Osteoblast (primary cell): ENCODE results near the gene SLC24A4. TPM values are rescaled to one million over a fixed set of nuclear protein-coding genes. Genes with fewer than 3 reads are reported as not detected.

Experiments used
- DNase-seq: peaks from one replicate; pipeline ENCODE4 v3.0.0; 2011; ENCODE audit warnings: low spot score, mixed read lengths; ENCODE audit not compliant: insufficient read length; ENCODE audit errors: missing footprints
- H2AFZ ChIP-seq: 2 replicates; pipeline ENCODE4 v1.6.0; 2011; ENCODE audit warnings: mild to moderate bottlenecking, low read length
- H3K27ac ChIP-seq: 2 replicates; pipeline ENCODE4 v1.5.1; 2011; ENCODE audit warnings: mild to moderate bottlenecking, low read depth, low read length, moderate library complexity
- H3K27me3 ChIP-seq: 2 replicates; pipeline ENCODE4 v1.6.0; 2012; ENCODE audit warnings: mild to moderate bottlenecking, control low read depth, inconsistent platforms, low read length, moderate library complexity; ENCODE audit not compliant: insufficient read depth
- H3K36me3 ChIP-seq: 2 replicates; pipeline ENCODE4 v1.5.1; 2011; ENCODE audit warnings: mild to moderate bottlenecking, low read length, control low read depth, moderate library complexity; ENCODE audit not compliant: insufficient read depth
- H3K4me1 ChIP-seq: 2 replicates; pipeline ENCODE4 v1.5.1; 2011; ENCODE audit warnings: mild to moderate bottlenecking, low read length, control low read depth, moderate library complexity; ENCODE audit not compliant: insufficient read depth
- H3K4me2 ChIP-seq: 2 replicates; pipeline ENCODE4 v1.6.0; 2011; ENCODE audit warnings: mild to moderate bottlenecking, low read length; ENCODE audit not compliant: insufficient read depth
- H3K4me3 ChIP-seq: fragments of 200-600 bp; sonication (generic); 3 replicates; pipeline ENCODE4 v1.5.1; 2012; ENCODE audit warnings: mild to moderate bottlenecking, low read length, inconsistent platforms; ENCODE audit not compliant: insufficient read depth
- H3K79me2 ChIP-seq: 2 replicates; pipeline ENCODE4 v1.6.0; 2012; ENCODE audit warnings: mild to moderate bottlenecking, low read length, control low read depth, inconsistent platforms; ENCODE audit not compliant: insufficient read depth
- H3K9me3 ChIP-seq: 2 replicates; pipeline ENCODE4 v1.5.1; 2011; ENCODE audit warnings: low read depth, low read length, control low read depth
- H4K20me1 ChIP-seq: 2 replicates; pipeline ENCODE4 v1.6.0; 2012; ENCODE audit warnings: mild to moderate bottlenecking, low read length, control low read depth; ENCODE audit not compliant: insufficient read depth
- total RNA-seq: library from RNA; depleted of rRNA; stranded (reverse); fragments of >200 nt; gene quantifications from 2 replicates; pipeline ENCODE4 v1.2.3, GENCODE V29; 2012
- TF ChIP-seq, protein P1 (sequence below): IDR thresholded peaks from 2 replicates; pipeline ENCODE4 v1.5.1; 2011; ENCODE audit warnings: mild to moderate bottlenecking, low read depth, low read length, moderate library complexity; ENCODE audit errors: extremely low read depth

SLC24A4 gene
- total RNA-seq, 1 donor, result under 0.01 TPM

DNA sequence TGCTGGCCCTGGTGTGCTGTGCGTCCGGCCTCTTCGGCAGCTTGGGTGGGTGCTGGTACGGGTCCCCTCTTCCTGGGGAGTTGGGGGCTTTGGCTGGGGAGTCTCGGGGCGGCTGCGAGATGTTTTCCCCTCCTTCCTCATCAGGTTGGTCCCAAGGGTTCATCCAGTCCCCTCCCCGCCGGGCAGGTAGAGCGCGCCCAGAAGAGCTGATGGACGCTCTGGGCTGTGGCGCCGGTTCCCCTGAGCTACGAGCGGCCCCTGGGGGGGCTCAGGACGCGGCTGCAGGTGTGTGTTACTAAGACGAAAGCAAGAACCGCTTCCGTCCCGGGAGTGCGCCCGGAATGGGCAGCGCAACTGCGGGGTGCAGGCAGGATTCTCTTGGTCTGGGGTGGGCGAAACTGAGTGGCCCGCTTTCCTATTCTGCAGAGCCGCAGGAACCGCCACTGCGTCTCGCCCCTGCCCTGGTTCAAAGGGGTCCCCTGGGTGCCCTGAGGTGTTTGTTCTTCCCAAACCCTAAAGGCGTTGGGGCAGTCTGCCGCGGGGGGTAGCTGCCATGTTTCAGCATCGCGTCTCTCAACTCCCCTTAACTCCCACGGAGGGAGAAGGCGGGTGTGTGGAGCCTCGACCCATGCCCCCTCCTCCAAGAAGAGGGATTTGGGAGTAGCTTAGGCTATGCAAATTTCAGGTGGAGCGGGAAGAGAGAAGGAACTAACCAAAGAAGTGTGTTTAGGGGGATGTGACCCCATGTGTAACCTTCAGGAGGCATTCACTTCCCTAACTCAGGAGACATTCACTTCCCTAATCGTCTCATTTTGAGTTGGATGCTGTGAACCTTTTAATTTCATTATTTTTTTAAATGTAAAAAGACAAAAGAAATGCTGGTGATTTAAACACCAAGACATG is 1.2 kb downstream of the SLC24A4 start:
- H3K4me3 ChIP-seq, result no peak overlapping the region
- H2AFZ ChIP-seq, result no peak overlapping the region
- no peaks in the 10 kb centered on the region for H4K20me1 ChIP-seq
- DNase-seq, result no peak
- no peaks in the 10 kb centered on the region for H3K4me1 ChIP-seq
- H3K36me3 ChIP-seq, result no peaks in the 10 kb centered on the region
- H3K27ac ChIP-seq, result no peak overlapping the region
- H3K9me3 ChIP-seq, result no peaks in the 10 kb centered on the region
- TF ChIP-seq, protein P1, sequence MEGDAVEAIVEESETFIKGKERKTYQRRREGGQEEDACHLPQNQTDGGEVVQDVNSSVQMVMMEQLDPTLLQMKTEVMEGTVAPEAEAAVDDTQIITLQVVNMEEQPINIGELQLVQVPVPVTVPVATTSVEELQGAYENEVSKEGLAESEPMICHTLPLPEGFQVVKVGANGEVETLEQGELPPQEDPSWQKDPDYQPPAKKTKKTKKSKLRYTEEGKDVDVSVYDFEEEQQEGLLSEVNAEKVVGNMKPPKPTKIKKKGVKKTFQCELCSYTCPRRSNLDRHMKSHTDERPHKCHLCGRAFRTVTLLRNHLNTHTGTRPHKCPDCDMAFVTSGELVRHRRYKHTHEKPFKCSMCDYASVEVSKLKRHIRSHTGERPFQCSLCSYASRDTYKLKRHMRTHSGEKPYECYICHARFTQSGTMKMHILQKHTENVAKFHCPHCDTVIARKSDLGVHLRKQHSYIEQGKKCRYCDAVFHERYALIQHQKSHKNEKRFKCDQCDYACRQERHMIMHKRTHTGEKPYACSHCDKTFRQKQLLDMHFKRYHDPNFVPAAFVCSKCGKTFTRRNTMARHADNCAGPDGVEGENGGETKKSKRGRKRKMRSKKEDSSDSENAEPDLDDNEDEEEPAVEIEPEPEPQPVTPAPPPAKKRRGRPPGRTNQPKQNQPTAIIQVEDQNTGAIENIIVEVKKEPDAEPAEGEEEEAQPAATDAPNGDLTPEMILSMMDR, result no peak
- no peak overlapping the region for H3K4me2 ChIP-seq
- no peaks in the 10 kb centered on the region for H3K79me2 ChIP-seq
- H3K27me3 ChIP-seq, result peaks cover 70% of the 10 kb centered on the region

DNA sequence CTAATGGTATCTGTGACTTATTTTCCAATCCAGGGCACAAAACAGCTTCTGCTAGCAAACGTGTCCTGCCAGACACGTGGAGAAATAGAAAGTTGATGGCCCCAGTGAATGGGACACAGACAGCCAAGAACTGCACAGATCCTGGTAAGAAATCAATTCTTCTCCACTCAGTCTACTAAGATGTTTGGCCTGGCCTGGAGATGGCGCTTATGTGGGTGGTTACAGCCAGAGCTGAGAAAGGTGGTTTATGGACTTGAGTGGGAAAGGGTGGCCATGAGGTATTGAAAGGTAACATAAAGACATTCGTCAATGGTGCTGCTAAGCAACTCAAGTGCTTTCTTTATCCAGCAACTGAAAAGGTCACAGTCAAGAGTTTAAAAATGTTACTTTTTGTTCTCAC is 2.9 kb downstream of the SLC24A4 start:
- Histone ChIP-seq H3K36me3 (no peaks in the 10 kb centered on the region), H3K9me3 (no peaks in the 10 kb centered on the region), H3K79me2 (no peaks in the 10 kb centered on the region), H3K4me3 (no peak overlapping the region), H3K4me1 (no peaks in the 10 kb centered on the region), H3K27ac (no peak overlapping the region), H3K4me2 (no peak overlapping the region), H2AFZ (no peak overlapping the region), H3K27me3 (peaks cover 61% of the 10 kb centered on the region), H4K20me1 (no peaks in the 10 kb centered on the region)
- TF ChIP-seq, protein P1, result no peak
- no peak for DNase-seq

DNA sequence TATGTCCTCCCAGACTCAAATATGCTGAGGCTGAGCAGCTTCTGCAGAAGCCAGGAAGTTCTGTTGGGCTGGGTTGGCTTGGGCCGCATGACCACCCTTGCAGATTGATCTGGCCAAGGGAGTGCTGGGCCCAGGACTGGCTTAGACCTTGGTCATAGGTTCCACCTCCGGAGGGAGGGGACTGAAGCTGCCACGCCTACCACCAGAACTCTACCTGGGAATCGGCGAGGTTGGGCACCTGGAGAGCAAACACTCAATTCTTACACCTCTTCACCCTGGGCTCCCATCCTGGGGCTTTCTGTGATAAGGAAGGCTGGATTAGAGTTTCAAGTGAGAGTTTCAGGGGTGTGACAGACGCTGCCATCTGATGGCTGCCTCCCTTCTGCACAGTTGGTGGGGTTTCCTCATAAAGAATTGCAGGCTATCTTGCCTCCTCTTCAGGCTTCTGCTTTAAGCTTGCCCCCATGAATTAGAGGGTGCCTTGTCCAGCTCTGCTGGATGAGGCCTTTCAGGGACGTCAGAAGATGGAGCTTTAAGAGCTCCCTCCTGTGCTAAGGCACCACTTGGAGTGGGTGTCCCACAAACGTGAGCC is 5.8 kb downstream of the SLC24A4 start:
- Histone ChIP-seq H4K20me1 (no peaks in the 10 kb centered on the region), H3K27ac (no peak overlapping the region), H3K36me3 (no peaks in the 10 kb centered on the region), H3K79me2 (no peaks in the 10 kb centered on the region), H2AFZ (no peak overlapping the region), H3K27me3 (peaks cover 36% of the 10 kb centered on the region), H3K9me3 (no peaks in the 10 kb centered on the region), H3K4me1 (no peaks in the 10 kb centered on the region), H3K4me2 (no peak overlapping the region), H3K4me3 (no peak overlapping the region)
- DNase-seq, result no peak
- TF ChIP-seq, protein P1, result peak; percentile 7

DNA sequence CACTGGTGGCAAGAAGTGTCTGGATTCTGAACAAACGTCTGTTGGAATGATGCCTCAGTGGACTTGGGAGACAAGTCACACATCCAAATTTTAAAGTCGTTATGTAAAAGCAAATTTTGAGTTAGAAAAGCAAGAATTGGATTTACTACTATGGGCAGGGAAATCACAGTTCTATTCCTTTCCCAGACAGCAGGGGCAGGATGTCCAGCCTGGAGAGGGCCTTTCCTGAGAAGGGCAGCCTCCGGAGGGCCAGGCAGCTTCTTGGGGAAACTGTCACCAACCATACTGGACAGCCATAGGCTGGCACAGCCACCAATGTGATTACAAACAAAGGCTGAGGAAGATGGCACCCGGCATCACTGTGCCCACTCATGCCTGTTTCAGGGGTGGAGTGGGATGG is 11.1 kb downstream of the SLC24A4 start:
- no peak overlapping the region for H3K4me2 ChIP-seq
- peaks cover 5% of the 10 kb centered on the region for H3K27me3 ChIP-seq
- no peak overlapping the region for H3K4me3 ChIP-seq
- H3K27ac ChIP-seq, result no peak overlapping the region
- H4K20me1 ChIP-seq, result no peaks in the 10 kb centered on the region
- no peaks in the 10 kb centered on the region for H3K4me1 ChIP-seq
- DNase-seq, result no peak
- no peaks in the 10 kb centered on the region for H3K36me3 ChIP-seq
- TF ChIP-seq, protein P1, result no peak
- no peaks in the 10 kb centered on the region for H3K9me3 ChIP-seq
- no peaks in the 10 kb centered on the region for H3K79me2 ChIP-seq
- H2AFZ ChIP-seq, result no peak overlapping the region
